Dermis microvascular lymphatic vessel endothelial cell (primary cell): Measurements from ENCODE around the gene SRRD. TPM values are rescaled to one million over a fixed set of nuclear protein-coding genes. Genes with fewer than 3 reads are reported as not detected.
"Not testable (repeated sequence)": the region's sequence is repeated elsewhere in the genome, so short reads cannot be mapped to it uniquely, and the experiment has no call there.

ENCODE experiments used
- DNase-seq, 2 donors: peaks; one replicate each; pipeline versions ENCODE4 v3.0.0 to v3.0.0-alpha.2; 2010; ENCODE audit warnings: low read depth in 2 of 2
- total RNA-seq: library from RNA; depleted of rRNA; stranded (reverse); fragments of >200 nt; gene quantifications from 2 replicates; pipeline ENCODE4 v1.2.1, GENCODE V29; 2014

Gene SRRD
- total RNA-seq, 1 donor from 2014 or later = 9.2 TPM

DNA sequence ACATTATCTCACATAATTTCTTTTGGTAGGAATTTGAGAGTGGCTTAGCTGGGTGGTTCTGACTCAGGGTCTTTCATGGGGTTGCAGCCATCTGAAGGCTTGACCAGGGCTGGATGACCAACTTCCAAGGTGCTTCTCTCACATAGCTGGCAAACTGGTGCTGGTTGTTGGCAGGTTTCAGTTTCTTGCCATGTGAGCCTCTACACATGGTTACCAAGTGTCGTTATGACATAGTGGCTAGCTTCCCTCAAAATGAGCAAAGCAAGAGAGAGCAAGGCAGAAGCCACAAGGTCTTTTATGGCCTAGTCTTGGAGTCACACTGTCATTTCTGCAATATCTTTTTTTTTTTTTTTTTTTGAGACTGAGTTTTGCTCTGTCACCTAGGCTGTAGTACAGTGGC, 32.8 kb downstream of the SRRD start:
- DNase-seq = no peak

- no peak for DNase-seq
These were observed 33.8 kb downstream of the SRRD start for GRCh38 chr22:26517429-26517828.

DNA sequence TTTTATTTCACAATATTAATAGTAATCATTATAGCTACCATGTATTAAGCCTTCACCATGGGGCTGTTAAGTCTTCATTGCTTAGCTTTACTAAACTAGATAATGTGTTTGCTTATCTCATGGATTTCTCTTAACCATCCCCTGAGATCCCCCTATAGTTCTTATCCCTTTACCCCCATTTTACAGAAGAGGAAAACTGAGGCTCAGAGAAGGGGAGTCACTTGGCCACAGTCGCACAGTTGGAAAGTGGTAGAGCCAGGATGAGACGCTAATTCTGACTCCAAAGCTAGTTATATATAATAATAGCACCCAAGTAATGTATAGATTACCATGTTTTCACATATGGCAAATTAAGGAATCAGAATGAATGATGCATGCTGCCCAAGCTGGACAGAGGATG, 38.3 kb downstream of the SRRD start:
- no peak for DNase-seq

GRCh38 chr22:26522592-26522991, 38.9 kb downstream of the SRRD start:
- no peak for DNase-seq

- no peak for DNase-seq
These were observed 41.2 kb downstream of the SRRD start for GRCh38 chr22:26524870-26525269.

- no peak for DNase-seq
These were observed 42.4 kb downstream of the SRRD start for GRCh38 chr22:26525946-26526564.

- no peak for DNase-seq
These were observed 43.5 kb downstream of the SRRD start for GRCh38 chr22:26527167-26527566.

GRCh38 chr22:26527574-26528465, 44.1 kb downstream of the SRRD start:
- DNase-seq = no peak

GRCh38 chr22:26528518-26528917, 44.8 kb downstream of the SRRD start:
- not testable (repeated sequence) for DNase-seq

DNA sequence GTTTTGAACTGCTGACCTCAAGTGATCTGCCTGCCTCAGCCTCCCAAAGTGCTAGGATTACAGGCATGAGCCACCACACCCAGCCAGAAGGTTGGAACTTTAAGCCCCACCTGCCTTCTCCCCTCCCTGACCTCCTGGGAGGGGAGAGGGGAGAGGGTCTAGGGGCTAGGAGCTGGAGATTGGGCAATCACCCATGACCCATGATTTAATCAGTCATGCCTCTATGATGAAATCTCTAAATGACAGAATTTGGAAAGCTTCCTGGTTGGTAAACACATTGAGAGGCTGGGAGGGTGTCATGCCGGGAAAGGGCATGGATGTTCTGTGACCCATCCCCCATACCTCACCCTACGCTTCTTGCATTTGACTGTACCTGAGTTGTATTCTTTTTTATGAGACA, 45.7 kb downstream of the SRRD start:
- DNase-seq = no peak

DNA sequence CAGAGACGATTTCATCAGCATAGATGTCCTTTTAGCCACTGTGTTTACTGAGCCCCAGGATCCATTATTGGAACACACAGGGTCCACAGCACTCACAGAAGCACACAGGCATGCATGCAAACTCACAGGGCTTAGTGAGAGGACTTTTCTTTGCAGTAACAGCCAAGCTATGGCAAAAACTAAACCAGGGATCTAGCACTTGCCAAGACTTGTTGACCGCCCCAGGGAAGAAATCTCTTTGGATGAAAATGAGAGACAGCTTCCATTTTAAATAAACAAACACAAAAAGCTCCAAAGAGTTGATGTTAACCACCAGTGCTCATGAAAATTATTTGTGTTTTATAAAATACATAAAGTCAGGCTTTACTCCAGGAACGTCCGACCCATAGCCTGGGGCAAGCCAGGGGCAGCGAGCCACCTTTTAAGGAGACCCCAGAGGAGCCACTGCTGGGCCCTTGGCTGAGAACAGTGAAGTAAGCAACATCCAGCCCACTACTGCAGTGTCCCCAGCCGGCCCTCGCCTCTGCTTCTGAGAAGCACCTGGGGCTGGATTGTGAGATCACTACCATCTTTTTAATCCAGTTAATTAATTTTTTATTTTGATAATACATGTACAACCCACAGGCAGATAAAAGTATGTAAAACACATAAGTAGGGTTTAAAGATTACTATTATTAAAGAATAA, 50.6 kb downstream of the SRRD start:
- no peak for DNase-seq

GRCh38 chr22:26534874-26535602, 51.4 kb downstream of the SRRD start:
- DNase-seq = peak in 1 of 2 donors; percentile 73

DNA sequence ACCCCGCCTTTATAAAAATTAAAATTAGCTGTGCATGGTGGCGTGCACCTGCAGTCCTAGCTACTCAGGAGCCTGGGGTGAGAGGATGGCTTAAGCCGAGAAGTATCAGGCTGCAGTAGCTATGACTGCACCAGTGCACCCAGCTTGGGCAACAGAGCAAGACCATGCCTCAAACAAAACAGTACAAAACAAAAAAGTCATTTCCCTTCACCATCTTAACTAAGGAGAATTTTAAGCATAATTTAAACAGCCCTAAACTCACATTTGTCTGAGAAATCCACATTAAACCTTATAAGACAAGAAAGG, 51.9 kb downstream of the SRRD start:
- DNase-seq = no peak

DNA sequence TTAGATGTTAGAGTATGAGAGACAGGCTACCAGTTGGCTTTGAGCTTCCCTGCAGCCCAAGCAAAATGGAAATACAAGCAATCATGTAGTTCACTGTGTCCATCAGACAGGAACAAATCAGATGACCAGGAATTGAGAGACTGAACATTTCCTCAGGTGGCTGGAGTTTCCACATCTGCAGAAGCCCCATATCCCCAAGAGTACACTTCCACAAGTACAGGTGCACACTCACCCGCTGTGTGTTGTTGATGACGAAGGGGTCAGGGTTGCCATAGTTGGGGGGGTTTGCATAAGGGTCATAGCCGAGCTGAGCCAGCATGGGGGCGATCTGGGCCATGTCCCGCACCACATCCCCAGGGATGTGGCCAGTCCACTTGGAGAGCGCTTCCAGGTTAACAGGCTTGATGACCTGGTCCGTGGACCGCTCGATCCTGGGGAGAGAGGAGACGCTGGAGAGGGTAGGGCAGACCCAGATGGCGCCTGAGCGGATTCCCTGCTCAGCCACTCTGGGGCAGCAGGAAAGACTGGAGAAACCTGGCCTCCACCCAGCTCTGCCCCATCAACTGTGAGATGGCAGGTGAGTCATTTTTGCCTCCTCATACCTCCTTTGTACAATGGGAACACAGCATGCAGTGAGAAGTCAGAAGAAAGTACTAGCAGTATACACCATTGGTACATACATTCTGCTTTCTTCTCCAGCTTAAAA, 52.5 kb downstream of the SRRD start:
- DNase-seq = no peak

DNA sequence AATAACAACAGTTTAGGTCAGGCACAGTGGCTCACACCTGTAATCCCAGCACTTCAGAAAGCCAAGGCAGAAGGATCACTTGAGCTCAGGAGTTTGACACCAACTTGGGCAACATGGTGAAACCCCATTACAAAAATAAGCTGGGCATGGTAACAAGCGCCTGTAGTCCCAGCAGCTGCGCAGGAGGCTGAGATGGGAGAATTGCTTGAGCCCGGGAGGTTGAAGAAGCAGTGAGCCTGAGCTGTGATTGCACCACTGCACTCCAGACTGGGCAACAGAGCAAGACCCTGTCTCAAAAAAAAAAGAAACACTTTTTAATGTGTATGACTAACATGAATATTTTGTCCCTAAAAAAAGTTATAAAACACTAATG, 53.1 kb downstream of the SRRD start:
- DNase-seq = no peak

GRCh38 chr22:26540119-26540518, 56.4 kb downstream of the SRRD start:
- no peak for DNase-seq

DNA sequence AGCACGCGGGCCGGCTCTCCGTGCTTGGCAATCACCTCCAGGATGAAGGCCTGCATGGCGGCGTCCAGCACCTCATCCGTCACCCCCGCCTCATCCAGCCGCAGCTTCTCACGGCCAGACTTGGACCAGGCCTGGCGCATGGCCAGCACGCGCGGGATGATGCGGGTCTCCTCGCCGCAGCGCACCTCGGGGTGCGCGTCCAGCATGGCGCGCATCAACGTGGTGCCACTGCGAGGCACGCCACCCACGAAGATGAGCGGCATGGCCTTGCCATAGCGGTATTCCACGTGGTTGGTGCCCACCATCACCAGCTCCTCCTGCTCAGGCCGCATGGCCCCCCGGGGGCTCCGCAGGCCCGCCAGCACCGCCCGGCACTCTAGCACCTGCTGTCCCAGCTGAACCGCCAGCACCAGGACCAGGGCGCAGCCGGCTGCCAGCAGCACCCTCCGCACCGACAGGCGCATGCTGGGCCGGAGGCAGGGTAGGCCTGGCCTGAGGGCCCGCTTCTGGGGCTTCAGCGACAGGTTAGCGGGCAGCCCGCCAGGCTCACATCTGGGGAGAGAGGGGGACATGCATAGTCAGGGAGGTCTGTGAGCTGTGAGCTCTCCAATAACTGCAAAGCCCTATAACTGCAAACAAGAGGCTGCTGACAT, 57.6 kb downstream of the SRRD start:
- no peak for DNase-seq

GRCh38 chr22:26542831-26543230, 59.2 kb downstream of the SRRD start:
- DNase-seq = no peak
